CD14-positive monocyte (primary cell): Measurements from ENCODE around the gene MKNK1. TPM values are rescaled to one million over a fixed set of nuclear protein-coding genes. Genes with fewer than 3 reads are reported as not detected.

Experiments used
- DNase-seq, 3 donors: peaks; one replicate each; pipeline ENCODE4 v3.0.0-alpha.2; 2011 to 2022
- H2AFZ ChIP-seq: 2 replicates; pipeline ENCODE4 v1.6.0; 2012; ENCODE audit warnings: mild to moderate bottlenecking, low read depth, low read length, inconsistent platforms; ENCODE audit not compliant: insufficient read depth, poor library complexity, severe bottlenecking
- H3K27ac ChIP-seq, 2 donors: 1 replicate in 1 of 2; 2 replicates in 1 of 2; pipeline ENCODE4 v1.5.1; 2012 to 2013; ENCODE audit warnings: low read length in 2 of 2, control low read depth in 1 of 2, inconsistent platforms in 1 of 2, low read depth in 1 of 2, mild to moderate bottlenecking in 1 of 2
- H3K27me3 ChIP-seq, 2 donors: one replicate each; pipeline versions ENCODE4 v1.6.0 to v1.6.1; 2011 to 2013; ENCODE audit warnings: low read length in 2 of 2; ENCODE audit not compliant: control insufficient read depth in 2 of 2, insufficient read depth in 2 of 2
- H3K36me3 ChIP-seq, 2 donors: replicated peaks in 1 of 2; 1 replicate in 1 of 2; 2 replicates in 1 of 2; pipeline versions ENCODE4 v1.5.1 to v1.6.1; 2012 to 2013; ENCODE audit warnings: low read length in 2 of 2, control low read depth in 1 of 2, inconsistent platforms in 1 of 2, mild to moderate bottlenecking in 1 of 2; ENCODE audit not compliant: insufficient read depth in 2 of 2, control insufficient read depth in 1 of 2
- H3K4me1 ChIP-seq, 2 donors: 1 replicate in 1 of 2; 2 replicates in 1 of 2; pipeline versions ENCODE4 v1.5.1 to v1.6.1; 2012 to 2013; ENCODE audit warnings: low read length in 2 of 2, control low read depth in 1 of 2, inconsistent platforms in 1 of 2, mild to moderate bottlenecking in 1 of 2, moderate library complexity in 1 of 2; ENCODE audit not compliant: insufficient read depth in 2 of 2, control insufficient read depth in 1 of 2
- H3K4me2 ChIP-seq: replicated peaks from 2 replicates; pipeline ENCODE3; 2012; ENCODE audit warnings: low read length, moderate library complexity, mild to moderate bottlenecking; ENCODE audit not compliant: poor library complexity, severe bottlenecking; ENCODE audit errors: extremely low read depth
- H3K4me3 ChIP-seq, 3 experiments: fragments of 200-600 bp in 1 of 3; sonication (generic) in 1 of 3; replicated peaks in 1 of 3; 1 replicate in 2 of 3; 2 replicates in 1 of 3; pipeline ENCODE4 v1.5.1; 2011 to 2013; ENCODE audit warnings: low read length in 3 of 3, mild to moderate bottlenecking in 3 of 3, control low read depth in 2 of 3, low read depth in 2 of 3, inconsistent platforms in 1 of 3, moderate library complexity in 1 of 3
- H3K79me2 ChIP-seq: 2 replicates; pipeline ENCODE4 v1.6.0; 2012; ENCODE audit warnings: mild to moderate bottlenecking, control low read depth, inconsistent platforms, low read length, moderate library complexity; ENCODE audit not compliant: insufficient read depth
- H3K9ac ChIP-seq: 2 replicates; pipeline ENCODE4 v1.6.0; 2017; ENCODE audit warnings: low read length, mild to moderate bottlenecking; ENCODE audit not compliant: insufficient read depth, poor library complexity, severe bottlenecking
- H3K9me3 ChIP-seq, 2 donors: replicated peaks in 1 of 2; 1 replicate in 1 of 2; 2 replicates in 1 of 2; pipeline versions ENCODE4 v1.5.1 to v1.6.1; 2012 to 2013; ENCODE audit warnings: low read length in 2 of 2, control low read depth in 1 of 2; ENCODE audit not compliant: control insufficient read depth in 1 of 2, insufficient read depth in 1 of 2
- H4K20me1 ChIP-seq: 2 replicates; pipeline ENCODE4 v1.6.0; 2012; ENCODE audit warnings: mild to moderate bottlenecking, low read length, control low read depth, moderate library complexity; ENCODE audit not compliant: insufficient read depth
- H3K27ac Mint-ChIP-seq, 7 donors: one replicate each; pipeline ENCODE4 v1.8.0; 2020; ENCODE audit warnings: mild to moderate bottlenecking in 7 of 7, mixed read lengths in 7 of 7, moderate library complexity in 6 of 7, inconsistent platforms in 2 of 7
- H3K27me3 Mint-ChIP-seq, 3 donors: one replicate each; pipeline ENCODE4 v1.8.0; 2021 to 2022; ENCODE audit warnings: low read depth in 3 of 3, mild to moderate bottlenecking in 3 of 3, mixed read lengths in 3 of 3, moderate library complexity in 3 of 3, inconsistent platforms in 1 of 3
- H3K36me3 Mint-ChIP-seq, 2 donors: one replicate each; pipeline ENCODE4 v1.8.0; 2020; ENCODE audit warnings: mixed read lengths in 2 of 2, inconsistent platforms in 1 of 2, mild to moderate bottlenecking in 1 of 2
- H3K4me1 Mint-ChIP-seq: one replicate; pipeline ENCODE4 v1.8.0; 2020; ENCODE audit warnings: mild to moderate bottlenecking, mixed read lengths
- H3K4me3 Mint-ChIP-seq, 2 donors: one replicate each; pipeline ENCODE4 v1.8.0; 2020; ENCODE audit warnings: mild to moderate bottlenecking in 2 of 2, mixed read lengths in 2 of 2, moderate library complexity in 1 of 2
- H3K9me3 Mint-ChIP-seq, 7 donors: one replicate each; pipeline ENCODE4 v1.8.0; 2020 to 2022; ENCODE audit warnings: mixed read lengths in 7 of 7, mild to moderate bottlenecking in 6 of 7, moderate library complexity in 6 of 7, inconsistent platforms in 2 of 7
- WGBS: methylation state at CpG from one replicate; pipeline ENCODE4 v1.1.5; 2013; ENCODE audit warnings: missing lambda C conversion rate; ENCODE audit not compliant: insufficient coverage; 5-methylcytosine and 5-hydroxymethylcytosine counted together
- intact Hi-C, 2 donors: fragments of 100-400 bp; cut with micrococcal nuclease; formaldehyde crosslinking; loops; one replicate each; pipeline versions ENCODE4 v1.15.0 to v1.15.1; 2023
- polyA plus RNA-seq, 3 donors: library from polyadenylated mRNA; depleted of rRNA in 1 of 3; unstranded in 2 of 3; stranded (reverse) in 1 of 3; fragments of 300-500 nt in 2 of 3; fragments of >200 nt in 1 of 3; fragmentation: Illumina TruSeq in 2 of 3; gene quantifications; 1 replicate in 2 of 3; 2 replicates in 1 of 3; pipeline ENCODE4 v1.2.3, GENCODE V29; 2012 to 2021
- TF ChIP-seq, protein P1 (sequence below): fragments of 200-600 bp; IDR thresholded peaks from one replicate; pipeline ENCODE4 v1.8.0; 2022; ENCODE audit warnings: antibody characterized with exemption, mild to moderate bottlenecking

Gene MKNK1
- polyA plus RNA-seq, 3 donors: 38.2 to 144 (median 38.6) TPM

DNA sequence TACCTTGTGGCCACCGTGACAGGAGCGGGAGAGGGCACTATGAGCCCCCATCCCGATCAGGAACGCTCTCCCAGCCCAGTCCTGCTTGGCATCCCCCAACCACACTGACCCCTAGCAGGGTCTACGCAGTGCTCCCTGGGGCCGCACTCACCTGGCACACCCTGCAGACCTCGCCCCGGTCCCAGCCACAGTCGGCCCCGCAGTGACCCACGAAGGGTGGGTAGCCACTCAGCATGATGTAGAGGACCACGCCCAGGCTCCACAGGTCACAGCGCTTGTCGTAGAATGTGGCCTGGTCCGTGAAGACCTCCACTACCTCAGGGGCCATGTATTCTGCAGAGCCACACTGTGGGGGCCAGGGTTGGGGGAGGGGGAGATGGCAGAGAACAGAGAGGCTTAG is 41.6 kb downstream of the MKNK1 start:
- H3K4me3 ChIP-seq: no peak overlapping the region
- no peak for DNase-seq
- Mint-ChIP-seq H3K36me3 (peaks cover 90 to 99% of the 10 kb centered on the region in 2 donors), H3K27ac (peak overlapping the region in 2 of 7 donors; percentile 22 to 46), H3K4me1 (no peaks in the 10 kb centered on the region), H3K9me3 (no peaks in the 10 kb centered on the region), H3K4me3 (no peak overlapping the region), H3K27me3 (peaks cover 0 to 2% (median 0%) of the 10 kb centered on the region in 3 donors)
- H4K20me1 ChIP-seq: no peaks in the 10 kb centered on the region
- WGBS: 97% methylated on average over 15 of the region's 15 CpGs
- H3K9me3 ChIP-seq: no peaks in the 10 kb centered on the region
- no peaks in the 10 kb centered on the region for H3K79me2 ChIP-seq
- TF ChIP-seq, protein P1, sequence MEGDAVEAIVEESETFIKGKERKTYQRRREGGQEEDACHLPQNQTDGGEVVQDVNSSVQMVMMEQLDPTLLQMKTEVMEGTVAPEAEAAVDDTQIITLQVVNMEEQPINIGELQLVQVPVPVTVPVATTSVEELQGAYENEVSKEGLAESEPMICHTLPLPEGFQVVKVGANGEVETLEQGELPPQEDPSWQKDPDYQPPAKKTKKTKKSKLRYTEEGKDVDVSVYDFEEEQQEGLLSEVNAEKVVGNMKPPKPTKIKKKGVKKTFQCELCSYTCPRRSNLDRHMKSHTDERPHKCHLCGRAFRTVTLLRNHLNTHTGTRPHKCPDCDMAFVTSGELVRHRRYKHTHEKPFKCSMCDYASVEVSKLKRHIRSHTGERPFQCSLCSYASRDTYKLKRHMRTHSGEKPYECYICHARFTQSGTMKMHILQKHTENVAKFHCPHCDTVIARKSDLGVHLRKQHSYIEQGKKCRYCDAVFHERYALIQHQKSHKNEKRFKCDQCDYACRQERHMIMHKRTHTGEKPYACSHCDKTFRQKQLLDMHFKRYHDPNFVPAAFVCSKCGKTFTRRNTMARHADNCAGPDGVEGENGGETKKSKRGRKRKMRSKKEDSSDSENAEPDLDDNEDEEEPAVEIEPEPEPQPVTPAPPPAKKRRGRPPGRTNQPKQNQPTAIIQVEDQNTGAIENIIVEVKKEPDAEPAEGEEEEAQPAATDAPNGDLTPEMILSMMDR: no peak
- intact Hi-C loops: no loop called here
- no peaks in the 10 kb centered on the region for H3K27me3 ChIP-seq
- H3K4me1 ChIP-seq: no peaks in the 10 kb centered on the region
- H2AFZ ChIP-seq: no peak overlapping the region
- H3K27ac ChIP-seq: no peak overlapping the region
- H3K9ac ChIP-seq: no peak overlapping the region
- H3K36me3 ChIP-seq: peaks cover 86 to 100% of the 10 kb centered on the region in 2 donors
- H3K4me2 ChIP-seq: no peak overlapping the region

DNA sequence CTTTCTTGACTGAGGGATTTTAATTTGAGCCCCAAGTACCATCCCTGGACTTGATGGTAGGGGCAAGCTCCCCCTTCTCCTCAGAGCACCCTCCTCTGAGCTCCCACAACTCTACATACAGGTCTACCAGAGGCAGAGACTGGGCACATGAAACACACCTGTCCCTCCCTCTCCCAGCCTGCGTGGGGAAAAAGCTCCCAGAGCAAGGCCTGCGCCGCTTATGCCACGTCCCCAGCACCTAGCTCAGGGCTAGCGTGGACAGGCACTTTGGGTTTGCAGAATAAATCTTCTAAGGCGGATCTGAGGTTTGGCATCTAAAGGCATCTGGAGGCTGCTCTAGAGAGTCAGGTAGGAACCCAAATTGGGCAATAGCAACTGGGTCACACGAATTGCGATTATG is 45.1 kb downstream of the MKNK1 start:
- peaks cover 0 to 2% (median 0%) of the 10 kb centered on the region in 3 donors for H3K27me3 Mint-ChIP-seq
- TF ChIP-seq, protein P1: no peak
- intact Hi-C loops: no loop called here
- H3K4me3 ChIP-seq: no peak overlapping the region
- DNase-seq: no peak
- 93% methylated on average over 8 of the region's 8 CpGs for WGBS
- H3K4me3 Mint-ChIP-seq: no peak overlapping the region
- peaks cover 60 to 70% of the 10 kb centered on the region in 2 donors for H3K36me3 Mint-ChIP-seq
- H3K79me2 ChIP-seq: no peaks in the 10 kb centered on the region
- H3K9ac ChIP-seq: no peak overlapping the region
- H3K4me1 ChIP-seq: no peaks in the 10 kb centered on the region
- H3K36me3 ChIP-seq: peaks cover 54 to 72% of the 10 kb centered on the region in 2 donors
- H3K9me3 ChIP-seq: no peaks in the 10 kb centered on the region
- H3K27me3 ChIP-seq: no peaks in the 10 kb centered on the region
- H3K4me1 Mint-ChIP-seq: peaks cover 7% of the 10 kb centered on the region
- H4K20me1 ChIP-seq: no peaks in the 10 kb centered on the region
- peak overlapping the region in 1 of 7 donors; percentile 14 for H3K27ac Mint-ChIP-seq
- H3K9me3 Mint-ChIP-seq: no peaks in the 10 kb centered on the region
- H3K4me2 ChIP-seq: no peak overlapping the region
- no peak overlapping the region for H3K27ac ChIP-seq
- no peak overlapping the region for H2AFZ ChIP-seq
